ENCODE results near the gene SLC37A3.

GRCh38 chr7:140310337-140311002 is 87.9 kb downstream of the SLC37A3 start:
- TF ChIP-seq SUZ12 (IDR thresholded peaks at IDR 0.05; ENCODE audit: extremely low read depth, insufficient read depth, insufficient read length), result no peak
- no peak for TF ChIP-seq ZNF274 (IDR thresholded peaks at IDR 0.05; ENCODE audit: low read depth, low read length)
- TF ChIP-seq YY1 (IDR thresholded peaks at IDR 0.05; ENCODE audit: insufficient read depth, insufficient read length), result no peak
